CD4-positive, alpha-beta T cell treated with Interleukin-4 for 4 hours (primary cell): ENCODE measurements around the gene NGEF.

Experiments used
- DNase-seq: peaks from one replicate; pipeline ENCODE4 v3.0.0-alpha.2; 2020

NGEF gene

GRCh38 chr2:232959139-232959538, 53.9 kb downstream of the NGEF start:
- DNase-seq: no peak

- no peak for DNase-seq
These were observed 55.4 kb downstream of the NGEF start for GRCh38 chr2:232957657-232958090.

- DNase-seq: no peak
These were observed 57.2 kb downstream of the NGEF start for GRCh38 chr2:232955856-232956255.

- no peak for DNase-seq
These were observed 58.4 kb downstream of the NGEF start for GRCh38 chr2:232954691-232955090.

- no peak for DNase-seq
These were observed 61.2 kb downstream of the NGEF start for GRCh38 chr2:232951891-232952290.

- DNase-seq: no peak
These were observed 61.9 kb downstream of the NGEF start for GRCh38 chr2:232951181-232951580.

- DNase-seq: no peak
These were observed 62.3 kb downstream of the NGEF start for GRCh38 chr2:232950751-232951150.

GRCh38 chr2:232949016-232949415, 64.0 kb downstream of the NGEF start:
- DNase-seq: no peak

GRCh38 chr2:232942831-232943230, 70.2 kb downstream of the NGEF start:
- DNase-seq: no peak

GRCh38 chr2:232941912-232942594, 71.0 kb downstream of the NGEF start:
- no peak for DNase-seq

- no peak for DNase-seq
These were observed 71.7 kb downstream of the NGEF start for GRCh38 chr2:232941400-232941799.

- DNase-seq: no peak
These were observed 72.3 kb downstream of the NGEF start for GRCh38 chr2:232940724-232941123.

GRCh38 chr2:232937278-232937906, 75.7 kb downstream of the NGEF start:
- DNase-seq: no peak

GRCh38 chr2:232931636-232932035, 81.4 kb downstream of the NGEF start:
- no peak for DNase-seq

- no peak for DNase-seq
These were observed 83.0 kb downstream of the NGEF start for GRCh38 chr2:232930059-232930400.

- no peak for DNase-seq
These were observed 83.6 kb downstream of the NGEF start for GRCh38 chr2:232929303-232930058.

- no peak for DNase-seq
These were observed 84.3 kb downstream of the NGEF start for GRCh38 chr2:232928551-232929302.

- DNase-seq: no peak
These were observed 85.1 kb downstream of the NGEF start for GRCh38 chr2:232927793-232928550.

- DNase-seq: no peak
These were observed 85.8 kb downstream of the NGEF start for GRCh38 chr2:232927032-232927792.

- no peak for DNase-seq
These were observed 86.6 kb downstream of the NGEF start for GRCh38 chr2:232926431-232926939.

GRCh38 chr2:232925821-232926156, 87.3 kb downstream of the NGEF start:
- no peak for DNase-seq
